ENCODE results near the gene CD81.

Gene CD81

DNA sequence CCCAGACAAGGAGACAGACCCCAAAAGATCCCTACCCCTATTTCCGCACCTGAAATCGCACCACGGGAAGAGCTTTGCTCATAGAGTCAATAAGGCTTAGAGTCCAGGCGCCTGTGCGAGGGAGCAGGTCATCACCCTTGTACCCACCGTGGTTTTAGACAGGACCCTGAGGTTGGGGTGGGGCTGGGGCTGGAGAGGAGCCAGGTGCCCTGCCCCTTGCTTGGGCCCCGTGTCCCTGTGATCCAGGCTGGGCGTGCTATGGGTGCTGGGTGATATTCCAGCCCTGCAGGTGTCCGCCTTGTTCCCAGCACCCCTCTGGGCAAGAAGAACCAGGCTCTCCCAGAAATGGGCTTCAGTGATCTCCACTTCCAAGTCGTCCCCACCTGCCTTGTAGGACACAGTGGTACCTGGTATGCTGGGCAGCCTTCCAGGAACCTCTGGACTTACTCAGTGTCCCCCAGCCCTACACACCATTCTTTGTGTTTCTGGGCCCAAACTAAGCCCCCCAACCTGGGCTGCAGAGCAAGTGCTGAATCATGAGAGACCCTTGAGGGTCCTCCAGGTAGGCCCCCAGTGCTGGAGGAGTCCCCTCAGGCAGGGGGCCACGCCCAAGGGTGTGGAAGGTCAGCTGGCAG, 4.5 kb downstream of the CD81 start:
- no peak for DNase-seq (ENCODE audit: low read depth)
- TF ChIP-seq, protein P1, sequence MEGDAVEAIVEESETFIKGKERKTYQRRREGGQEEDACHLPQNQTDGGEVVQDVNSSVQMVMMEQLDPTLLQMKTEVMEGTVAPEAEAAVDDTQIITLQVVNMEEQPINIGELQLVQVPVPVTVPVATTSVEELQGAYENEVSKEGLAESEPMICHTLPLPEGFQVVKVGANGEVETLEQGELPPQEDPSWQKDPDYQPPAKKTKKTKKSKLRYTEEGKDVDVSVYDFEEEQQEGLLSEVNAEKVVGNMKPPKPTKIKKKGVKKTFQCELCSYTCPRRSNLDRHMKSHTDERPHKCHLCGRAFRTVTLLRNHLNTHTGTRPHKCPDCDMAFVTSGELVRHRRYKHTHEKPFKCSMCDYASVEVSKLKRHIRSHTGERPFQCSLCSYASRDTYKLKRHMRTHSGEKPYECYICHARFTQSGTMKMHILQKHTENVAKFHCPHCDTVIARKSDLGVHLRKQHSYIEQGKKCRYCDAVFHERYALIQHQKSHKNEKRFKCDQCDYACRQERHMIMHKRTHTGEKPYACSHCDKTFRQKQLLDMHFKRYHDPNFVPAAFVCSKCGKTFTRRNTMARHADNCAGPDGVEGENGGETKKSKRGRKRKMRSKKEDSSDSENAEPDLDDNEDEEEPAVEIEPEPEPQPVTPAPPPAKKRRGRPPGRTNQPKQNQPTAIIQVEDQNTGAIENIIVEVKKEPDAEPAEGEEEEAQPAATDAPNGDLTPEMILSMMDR (conservative IDR thresholded peaks at IDR 0.05; ENCODE audit: control insufficient read depth, insufficient read depth, low read depth, low read length), result no peak
- no peak overlapping the region for H3K4me3 ChIP-seq (ENCODE audit: control insufficient read depth, low read depth, low read length)

DNA sequence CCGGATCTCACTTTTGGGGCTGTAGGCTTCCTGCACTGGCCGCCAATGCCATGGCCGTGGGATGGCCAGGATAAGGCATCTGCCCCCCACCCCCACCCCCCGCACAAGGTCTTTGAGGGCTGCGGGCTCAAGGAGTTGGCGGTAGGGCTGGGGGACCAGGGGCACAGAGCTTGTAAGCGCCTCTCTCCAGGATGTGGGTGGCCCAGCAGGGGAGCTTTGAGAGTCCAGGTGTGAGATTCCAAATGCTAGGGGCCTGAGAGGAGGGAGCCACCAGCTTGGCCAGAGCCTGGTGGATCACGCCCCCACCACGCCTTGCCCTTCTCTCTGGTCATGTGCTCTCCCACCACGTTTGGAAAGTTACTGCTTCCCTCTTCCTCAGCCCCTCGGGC, 5.0 kb downstream of the CD81 start:
- no peak for DNase-seq (ENCODE audit: low read depth)
- TF ChIP-seq, protein P1 (conservative IDR thresholded peaks at IDR 0.05; ENCODE audit: control insufficient read depth, insufficient read depth, low read depth, low read length), result no peak
- H3K4me3 ChIP-seq (ENCODE audit: control insufficient read depth, low read depth, low read length), result no peak overlapping the region

DNA sequence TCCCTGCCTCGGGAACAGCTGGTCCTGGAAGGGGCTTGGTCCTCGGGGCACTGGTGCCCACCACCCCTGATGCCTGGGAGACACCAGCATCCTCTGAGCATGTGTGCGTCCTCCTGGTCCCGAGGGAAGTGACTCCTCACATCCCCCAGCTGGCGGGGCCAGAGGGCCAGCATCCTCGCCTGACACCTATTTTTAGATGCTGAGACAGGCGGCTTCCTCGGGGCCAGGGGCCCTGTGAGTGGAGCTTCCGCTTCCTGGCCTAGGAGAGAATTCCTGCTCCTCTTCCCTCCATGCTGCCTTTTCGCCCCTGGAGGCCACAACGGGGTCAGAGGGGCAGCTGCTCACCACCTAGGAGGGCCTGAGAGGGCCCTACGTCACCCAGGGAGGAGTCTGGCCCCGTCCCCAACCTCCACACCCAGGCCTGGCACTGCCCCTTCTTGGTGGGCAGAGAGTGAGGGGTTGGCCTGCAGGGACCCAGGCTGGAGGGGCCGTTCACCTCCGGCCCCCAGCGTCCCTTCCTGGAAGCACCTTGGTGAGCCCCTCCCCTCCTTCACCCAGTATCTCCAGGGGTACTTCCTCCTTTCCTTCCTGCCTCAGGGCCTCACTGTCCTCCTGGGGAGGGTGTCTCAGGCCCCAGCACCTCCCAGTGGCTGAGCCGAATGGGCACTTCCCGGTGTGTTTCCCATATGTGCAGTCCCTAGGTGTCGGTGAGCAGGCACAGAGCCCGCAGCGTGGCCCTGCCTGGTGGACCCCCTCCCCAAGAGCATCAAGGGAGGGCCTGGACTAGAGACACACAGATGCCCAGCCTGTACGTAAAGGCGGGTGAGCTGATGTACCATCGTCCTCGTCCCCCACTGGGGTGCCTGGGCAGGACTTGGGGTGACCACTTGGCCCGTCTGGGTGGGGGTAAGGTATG, 6.1 kb downstream of the CD81 start:
- TF ChIP-seq, protein P1 (conservative IDR thresholded peaks at IDR 0.05; ENCODE audit: control insufficient read depth, insufficient read depth, low read depth, low read length), result no peak
- H3K4me3 ChIP-seq (ENCODE audit: control insufficient read depth, low read depth, low read length), result no peak overlapping the region

DNA sequence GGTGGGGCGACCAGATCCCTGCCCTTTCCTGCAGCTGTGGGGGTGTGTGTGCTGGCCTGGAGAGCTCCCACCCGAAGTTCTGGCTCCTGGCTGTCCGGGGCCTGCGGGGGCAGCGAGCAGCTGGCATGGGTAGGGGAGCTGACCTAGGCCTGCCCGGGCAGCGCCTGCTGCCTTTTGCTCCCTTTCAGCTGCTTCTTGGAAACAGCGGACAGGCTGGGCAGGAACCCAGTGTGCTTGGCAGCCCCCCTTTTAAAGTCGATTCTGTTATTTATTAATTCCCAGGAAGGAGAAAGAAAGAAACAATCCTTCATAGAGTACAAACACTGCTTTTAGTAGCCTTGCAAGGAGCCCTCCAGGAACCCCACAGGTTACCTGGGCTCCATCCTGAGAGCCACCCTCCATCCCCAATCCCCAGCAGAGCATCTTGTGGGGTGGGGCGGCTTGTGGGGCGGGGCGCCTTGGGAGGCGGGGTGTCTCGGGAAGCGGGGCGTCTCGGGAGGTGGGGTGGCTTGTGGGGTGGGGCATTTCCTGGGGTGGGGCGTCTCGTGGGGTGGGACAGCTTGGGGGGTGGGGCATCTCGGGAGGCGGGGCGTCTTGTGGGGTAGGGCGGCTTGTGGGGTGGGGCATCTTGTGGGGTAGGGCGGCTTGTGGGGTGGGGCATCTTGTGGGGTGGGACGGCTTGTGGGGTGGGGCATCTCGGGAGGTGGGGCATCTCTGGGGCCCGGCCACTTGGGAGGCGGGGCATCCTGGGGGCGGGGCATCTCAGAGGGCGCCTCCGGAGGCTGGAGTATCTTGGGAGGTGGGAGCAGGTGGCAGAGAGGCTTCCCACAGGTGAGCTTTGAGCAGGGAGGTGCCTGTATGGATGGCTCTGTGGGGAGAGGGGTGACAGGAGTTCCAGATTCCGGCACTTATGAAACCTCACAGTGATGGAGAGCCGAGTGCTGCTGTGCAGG, 7.0 kb downstream of the CD81 start:
- no peak overlapping the region for H3K4me3 ChIP-seq (ENCODE audit: control insufficient read depth, low read depth, low read length)
- peak; percentile 36 for DNase-seq (ENCODE audit: low read depth)
- TF ChIP-seq, protein P1 (conservative IDR thresholded peaks at IDR 0.05; ENCODE audit: control insufficient read depth, insufficient read depth, low read depth, low read length), result no peak

More for the DNA sequence above, 6.1 kb downstream of the CD81 start:
- peak; percentile 67 for DNase-seq (ENCODE audit: low read depth)

DNA sequence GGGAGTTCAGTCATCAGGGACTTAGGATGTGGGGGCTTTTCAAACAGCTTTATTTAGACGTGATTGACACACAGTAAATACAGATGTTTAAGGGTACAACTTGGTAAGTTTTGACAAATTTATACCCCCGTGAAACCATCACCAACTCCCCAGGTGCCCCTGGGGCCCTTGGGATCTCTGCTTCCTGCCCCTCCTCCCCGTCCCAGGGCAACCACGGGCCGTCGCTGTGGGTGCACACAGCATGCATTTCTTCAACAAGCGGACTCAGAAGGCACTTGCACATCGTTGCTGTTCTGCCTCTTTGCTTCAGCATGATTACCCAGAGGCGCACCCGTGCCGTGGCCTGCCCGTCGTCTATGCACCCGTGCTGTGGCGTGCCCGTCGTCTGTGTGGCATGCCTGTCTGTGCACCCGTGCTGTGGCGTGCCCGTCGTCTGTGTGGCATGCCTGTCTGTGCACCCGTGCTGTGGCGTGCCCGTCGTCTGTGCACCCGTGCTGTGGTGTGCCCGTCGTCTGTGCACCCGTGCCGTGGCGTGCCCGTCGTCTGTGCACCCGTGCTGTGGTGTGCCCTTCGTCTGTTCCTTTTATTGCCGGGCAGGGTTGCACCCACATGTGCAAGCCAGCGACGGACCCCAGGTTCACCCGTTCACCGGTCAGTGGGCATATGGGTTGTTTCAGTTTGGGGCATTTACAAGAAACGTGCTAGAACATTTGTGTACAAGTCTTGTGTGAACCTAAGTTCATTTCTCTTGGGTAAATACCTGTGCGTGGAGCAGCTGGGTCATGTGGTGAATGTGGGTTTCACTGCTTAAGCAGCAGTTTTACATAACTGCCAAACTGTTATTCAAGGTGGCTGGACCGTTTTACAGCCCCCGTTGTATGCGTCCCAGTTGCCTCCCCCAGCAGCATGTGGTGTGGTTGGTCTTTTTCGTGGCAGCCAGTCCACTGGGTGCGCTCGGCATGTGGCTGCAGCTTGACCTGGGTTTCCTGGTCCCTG, 8.3 kb downstream of the CD81 start:
- DNase-seq (ENCODE audit: low read depth), result no peak
- TF ChIP-seq, protein P1 (conservative IDR thresholded peaks at IDR 0.05; ENCODE audit: control insufficient read depth, insufficient read depth, low read depth, low read length), result no peak
- H3K4me3 ChIP-seq (ENCODE audit: control insufficient read depth, low read depth, low read length), result no peak overlapping the region
